Measurements from ENCODE around the gene C11orf58.

Gene C11orf58

DNA sequence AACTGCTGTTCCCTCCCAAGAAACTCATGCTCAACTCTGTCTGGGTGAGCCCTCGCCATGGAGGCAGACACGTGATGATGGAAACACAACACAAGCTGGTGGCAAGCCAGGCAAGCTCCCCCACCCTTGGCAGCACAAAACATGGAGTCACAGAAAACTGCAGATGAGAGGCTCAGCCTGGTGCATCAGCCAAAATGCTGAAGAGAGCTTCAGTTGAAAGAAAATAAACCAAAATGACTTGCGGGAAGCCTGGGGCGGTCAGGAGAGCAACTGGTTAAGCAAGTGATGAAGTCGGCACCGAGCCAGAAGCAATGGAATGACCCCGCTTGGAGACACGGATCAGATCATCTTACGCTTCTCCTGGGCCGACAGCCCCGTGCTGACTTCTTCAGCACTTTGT, 68.3 kb downstream of the C11orf58 start:
- DNase-seq, result peak; percentile 20

GRCh38 chr11:16807306-16807705, 68.9 kb downstream of the C11orf58 start:
- no peak for DNase-seq
